H1 (cell line): ENCODE data around the gene LPCAT3. TPM values are rescaled to one million over a fixed set of nuclear protein-coding genes. Genes with fewer than 3 reads are reported as not detected.

Experiments used
- CTCF ChIA-PET: fragments of 300-600 bp; sonication (Branson Sonifier 250); formaldehyde crosslinking; loops from one replicate; lab custom pipeline; 2021; ENCODE audit not compliant: partially characterized antibody; lab: Charles Lee
- POLR2A ChIA-PET: fragments of 300-600 bp; sonication (Branson Sonifier 250); formaldehyde crosslinking; loops from one replicate; lab custom pipeline; 2021; ENCODE audit warnings: inconsistent platforms; ENCODE audit not compliant: partially characterized antibody; lab: Charles Lee
- DNase-seq, 2 experiments: peaks; one replicate each; pipeline versions ENCODE4 v3.0.0 to v3.0.0-alpha.2; 2010 to 2022; ENCODE audit warnings: low spot score in 2 of 2, low read depth in 1 of 2, mixed read lengths in 1 of 2
- FAIRE-seq: peaks from 2 replicates; lab custom pipeline; 2011; peaks lifted over from hg19 to GRCh38; lab: Jason Lieb, UNC
- H2AFZ ChIP-seq: 2 replicates; pipeline ENCODE4 v1.8.1; 2012; ENCODE audit warnings: low read length, inconsistent platforms
- H2AK5ac ChIP-seq: 2 replicates; pipeline ENCODE4 v1.6.1; 2013; ENCODE audit warnings: low read depth, low read length
- H2BK120ac ChIP-seq: replicated peaks from 2 replicates; pipeline ENCODE3; 2013; ENCODE audit warnings: low read depth, low read length, inconsistent platforms
- H2BK12ac ChIP-seq: 2 replicates; pipeline ENCODE4 v1.6.1; 2013; ENCODE audit warnings: low read depth, low read length
- H2BK15ac ChIP-seq: 2 replicates; pipeline ENCODE4 v1.6.1; 2013; ENCODE audit warnings: low read length
- H2BK20ac ChIP-seq: 2 replicates; pipeline ENCODE4 v1.6.1; 2013; ENCODE audit warnings: low read length
- H2BK5ac ChIP-seq: 2 replicates; pipeline ENCODE4 v1.6.1; 2013; ENCODE audit warnings: low read depth, low read length
- H3K14ac ChIP-seq: 2 replicates; pipeline ENCODE4 v1.6.1; 2013; ENCODE audit warnings: inconsistent platforms; ENCODE audit not compliant: insufficient read length
- H3K18ac ChIP-seq: 2 replicates; pipeline ENCODE4 v1.6.1; 2013; ENCODE audit warnings: low read length; ENCODE audit errors: extremely low read depth
- H3K23ac ChIP-seq: 2 replicates; pipeline ENCODE4 v1.6.1; 2013; ENCODE audit warnings: inconsistent platforms; ENCODE audit not compliant: insufficient read length
- H3K23me2 ChIP-seq: 2 replicates; pipeline ENCODE4 v1.6.1; 2013; ENCODE audit warnings: low read depth, low read length
- H3K27ac ChIP-seq: 2 replicates; pipeline ENCODE4 v1.6.1; 2011; ENCODE audit warnings: low read depth, low read length, inconsistent platforms
- H3K27me3 ChIP-seq, 4 experiments: replicated peaks in 1 of 4; 1 replicate in 1 of 4; 2 replicates in 3 of 4; pipeline versions ENCODE4 v1.6.1 to v1.8.1; 2011 to 2013; ENCODE audit warnings: low read length in 3 of 4, mild to moderate bottlenecking in 3 of 4, inconsistent platforms in 2 of 4, mixed read lengths in 2 of 4, moderate library complexity in 1 of 4; ENCODE audit not compliant: control insufficient read depth in 3 of 4, insufficient read depth in 3 of 4; ENCODE audit errors: extremely low read depth in 1 of 4
- H3K36me3 ChIP-seq, 4 experiments: 2 replicates each; pipeline versions ENCODE4 v1.6.1 to v1.8.1; 2011 to 2013; ENCODE audit warnings: mild to moderate bottlenecking in 4 of 4, low read length in 3 of 4, moderate library complexity in 2 of 4, control low read depth in 1 of 4, inconsistent platforms in 1 of 4; ENCODE audit not compliant: insufficient read depth in 4 of 4, control insufficient read depth in 2 of 4
- H3K4ac ChIP-seq: replicated peaks from 2 replicates; pipeline ENCODE3; 2013; ENCODE audit warnings: low read length, low read depth, mixed read lengths, inconsistent platforms; ENCODE audit not compliant: insufficient read length
- H3K4me1 ChIP-seq, 4 experiments: replicated peaks in 1 of 4; 1 replicate in 1 of 4; 2 replicates in 3 of 4; pipeline versions ENCODE4 v1.6.1 to v1.8.1; 2011 to 2013; ENCODE audit warnings: low read length in 3 of 4, inconsistent platforms in 2 of 4, mixed read lengths in 1 of 4; ENCODE audit not compliant: insufficient read depth in 4 of 4, control insufficient read depth in 3 of 4
- H3K4me2 ChIP-seq, 2 experiments: 2 replicates each; pipeline versions ENCODE4 v1.6.1 to v1.8.1; 2011 to 2013; ENCODE audit warnings: low read depth in 2 of 2, low read length in 2 of 2, control low read depth in 1 of 2, inconsistent platforms in 1 of 2, mild to moderate bottlenecking in 1 of 2; ENCODE audit not compliant: insufficient read depth in 1 of 2
- H3K4me3 ChIP-seq, 4 experiments: fragments of 200-600, 300-600 bp in 1 of 4; sonication (generic), shearing (Covaris generic), sonication (Bioruptor Twin) in 1 of 4; 2 replicates each; pipeline versions ENCODE4 v1.5.1 to v1.8.1; 2011 to 2016; ENCODE audit warnings: low read length in 4 of 4, low read depth in 3 of 4, control low read depth in 2 of 4, inconsistent platforms in 2 of 4, mild to moderate bottlenecking in 2 of 4, mixed read lengths in 1 of 4, moderate library complexity in 1 of 4; ENCODE audit not compliant: insufficient read depth in 2 of 4; ENCODE audit errors: extremely low read depth in 1 of 4
- H3K56ac ChIP-seq: replicated peaks from 2 replicates; pipeline ENCODE3; 2013; ENCODE audit warnings: low read depth, mild to moderate bottlenecking, mixed read lengths, low read length, inconsistent platforms; ENCODE audit not compliant: insufficient read length
- H3K79me1 ChIP-seq: 2 replicates; pipeline ENCODE4 v1.6.1; 2013; ENCODE audit warnings: low read depth, low read length, control low read depth
- H3K79me2 ChIP-seq, 2 experiments: 2 replicates each; pipeline versions ENCODE4 v1.6.1 to v1.8.1; 2012 to 2013; ENCODE audit warnings: low read length in 2 of 2, mild to moderate bottlenecking in 2 of 2, inconsistent platforms in 1 of 2; ENCODE audit not compliant: insufficient read depth in 2 of 2, control insufficient read depth in 1 of 2
- H3K9ac ChIP-seq, 4 experiments: replicated peaks in 1 of 4; 1 replicate in 1 of 4; 2 replicates in 3 of 4; pipeline versions ENCODE4 v1.6.1 to v1.8.1; 2011 to 2013; ENCODE audit warnings: low read depth in 3 of 4, low read length in 3 of 4, control low read depth in 2 of 4, mild to moderate bottlenecking in 2 of 4, moderate library complexity in 2 of 4, inconsistent platforms in 1 of 4; ENCODE audit errors: extremely low read depth in 1 of 4
- H3K9me3 ChIP-seq, 2 experiments: 2 replicates each; pipeline versions ENCODE4 v1.6.1 to v1.8.1; 2012 to 2013; ENCODE audit warnings: mild to moderate bottlenecking in 2 of 2, moderate library complexity in 2 of 2, control low read depth in 1 of 2, inconsistent platforms in 1 of 2, low read depth in 1 of 2, low read length in 1 of 2, mixed read lengths in 1 of 2; ENCODE audit not compliant: insufficient read depth in 2 of 2
- H4K20me1 ChIP-seq, 2 experiments: replicated peaks in 1 of 2; 2 replicates each; pipeline versions ENCODE3 to v1.8.1; 2011 to 2013; ENCODE audit warnings: inconsistent platforms in 2 of 2, low read length in 2 of 2, mild to moderate bottlenecking in 1 of 2; ENCODE audit not compliant: insufficient read depth in 2 of 2, control insufficient read depth in 1 of 2
- H4K5ac ChIP-seq: 2 replicates; pipeline ENCODE4 v1.6.1; 2013; ENCODE audit warnings: low read length, low read depth, mixed read lengths, inconsistent platforms; ENCODE audit not compliant: insufficient read length
- H4K8ac ChIP-seq: 2 replicates; pipeline ENCODE4 v1.8.0; 2013; ENCODE audit warnings: mild to moderate bottlenecking, moderate library complexity, low read length, inconsistent platforms; ENCODE audit not compliant: insufficient read depth; ENCODE audit errors: extremely low read depth
- H4K91ac ChIP-seq: replicated peaks from 2 replicates; pipeline ENCODE3; 2013; ENCODE audit warnings: low read length, mixed read lengths, inconsistent platforms; ENCODE audit not compliant: insufficient read length
- EGR1 ChIP-seq: IDR thresholded peaks from 2 replicates; pipeline ENCODE4 v1.6.1; 2011; ENCODE audit warnings: low read depth, low read length, borderline replicate concordance
- GTF2F1 ChIP-seq: IDR thresholded peaks from 2 replicates; pipeline ENCODE4 v1.6.1; 2012; ENCODE audit warnings: low read depth, low read length, improper control_type of control experiment, borderline replicate concordance
- HDAC2 ChIP-seq, 2 experiments: fragments of 300-600 bp in 1 of 2; sonication (generic) in 1 of 2; IDR thresholded peaks; 2 replicates each; pipeline ENCODE4 v1.6.1; 2011 to 2012; ENCODE audit warnings: low read depth in 2 of 2, low read length in 2 of 2, mild to moderate bottlenecking in 2 of 2, moderate library complexity in 2 of 2, borderline replicate concordance in 1 of 2, inconsistent platforms in 1 of 2
- NANOG ChIP-seq: IDR thresholded peaks from 2 replicates; pipeline ENCODE4 v1.6.1; 2011; ENCODE audit warnings: low read length, low read depth, mild to moderate bottlenecking, inconsistent platforms; ENCODE audit not compliant: insufficient read depth, poor library complexity, severe bottlenecking
- SP2 ChIP-seq: IDR thresholded peaks from 2 replicates; pipeline ENCODE4 v1.6.1; 2012; ENCODE audit warnings: mild to moderate bottlenecking, low read length, inconsistent platforms
- TAF7 ChIP-seq: optimal IDR thresholded peaks from 2 replicates; pipeline ENCODE3; 2011; ENCODE audit warnings: low read depth, mild to moderate bottlenecking, inconsistent platforms, low read length, moderate library complexity, borderline replicate concordance
- ZNF274 ChIP-seq: IDR thresholded peaks from 2 replicates; pipeline ENCODE4 v1.7.0; 2012; ENCODE audit warnings: low read length, borderline replicate concordance; ENCODE audit errors: extremely low read depth
- WGBS, 2 experiments: shearing (Covaris generic) in 1 of 2; methylation state at CpG; one replicate each; pipeline versions ENCODE4 v1.1.6 to v1.1.7; 2013 to 2015; ENCODE audit warnings: low lambda C conversion rate in 2 of 2, mixed read lengths in 2 of 2, inconsistent platforms in 1 of 2, low coverage in 1 of 2, missing lambda C conversion rate in 1 of 2; ENCODE audit not compliant: insufficient replicate concordance in 2 of 2, insufficient coverage in 1 of 2, insufficient read length in 1 of 2; ENCODE audit errors: extremely low coverage in 1 of 2, missing lambda C conversion rate in 1 of 2; 5-methylcytosine and 5-hydroxymethylcytosine counted together
- polyA plus RNA-seq, 7 experiments: library from polyadenylated mRNA; depleted of rRNA in 3 of 7; stranded (reverse) in 5 of 7; unstranded in 2 of 7; fragments of >200 nt in 5 of 7; fragments of 200-250 nt in 2 of 7; gene quantifications; 1 replicate in 5 of 7; 2 replicates in 1 of 7; 4 replicates in 1 of 7; pipeline versions ENCODE4 v1.2.1 to v1.2.3, GENCODE V29; 2011 to 2013; ENCODE audit warnings: missing spikeins in 2 of 7, mixed read lengths in 2 of 7
- total RNA-seq: library from RNA; stranded (reverse); fragmentation: NEBNext Ultra II Directional; extraction: Animal tissue kit (Norgen Biotek cat#: 25700); gene quantifications from 2 replicates; pipeline ENCODE4 v1.2.1, GENCODE V29; 2021
- TF ChIP-seq, protein P1 (sequence below): IDR thresholded peaks from 2 replicates; pipeline ENCODE4 v1.6.1; 2012; ENCODE audit warnings: inconsistent platforms

Gene LPCAT3
- total and polyA plus RNA-seq, 2 of the 8 experiments (the other 6 are each of a cell fraction or from before 2014, with no cell fraction given) = 55.8 to 70.4 TPM

DNA sequence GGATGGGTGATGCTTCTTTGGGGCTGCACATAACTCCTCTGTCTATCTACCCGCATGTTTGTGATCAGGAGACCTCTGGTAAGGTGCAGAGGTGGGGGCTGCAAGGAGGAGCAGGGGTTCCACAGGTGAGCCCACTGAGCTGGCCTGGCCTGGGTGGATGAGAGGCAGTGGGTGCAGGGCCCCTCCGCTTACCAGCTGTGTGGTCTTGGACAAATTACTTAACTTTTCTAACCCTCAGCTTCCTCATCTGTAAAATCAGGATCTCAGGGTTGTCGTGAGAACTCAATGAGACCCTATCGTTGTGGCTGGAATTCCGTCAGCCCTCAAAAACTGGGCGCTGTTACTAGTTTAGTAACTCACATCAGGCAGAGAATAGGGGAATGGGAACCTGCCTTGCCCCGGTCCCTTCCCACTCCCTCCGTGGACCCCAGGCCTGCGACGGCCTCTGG is 59.6 kb downstream of the LPCAT3 start:
- no peaks in the 10 kb centered on the region for H3K36me3 ChIP-seq
- H3K23ac ChIP-seq = no peak overlapping the region
- no peak overlapping the region for H2BK20ac ChIP-seq
- FAIRE-seq (no peak), DNase-seq (no peak)
- peaks cover 0 to 5% of the 10 kb centered on the region in 2 experiments; a peak in 1 of 4 replicates for H3K79me2 ChIP-seq
- WGBS, 2 experiments = 87% methylated on average over 10 of the region's 10 CpGs; no CpG with 5 or more reads in 1 of the 2 experiments
- no peak overlapping the region for H2BK15ac ChIP-seq
- no peak overlapping the region for H3K27ac ChIP-seq
- no peak overlapping the region for H3K4me3 ChIP-seq
- no peak overlapping the region for H4K8ac ChIP-seq
- H3K4me1 ChIP-seq = peaks cover 3 to 25% (median 19%) of the 10 kb centered on the region in 4 experiments
- TF ChIP-seq, protein P1, sequence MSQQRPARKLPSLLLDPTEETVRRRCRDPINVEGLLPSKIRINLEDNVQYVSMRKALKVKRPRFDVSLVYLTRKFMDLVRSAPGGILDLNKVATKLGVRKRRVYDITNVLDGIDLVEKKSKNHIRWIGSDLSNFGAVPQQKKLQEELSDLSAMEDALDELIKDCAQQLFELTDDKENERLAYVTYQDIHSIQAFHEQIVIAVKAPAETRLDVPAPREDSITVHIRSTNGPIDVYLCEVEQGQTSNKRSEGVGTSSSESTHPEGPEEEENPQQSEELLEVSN = no peak
- TF ChIP-seq HDAC2 (IDR thresholded peaks at IDR 0.05; ENCODE audit: borderline replicate concordance in 1 of 2, low read depth in 2 of 2, low read length in 2 of 2) (no peak), EGR1 (no peak), SP2 (no peak), ZNF274 (no peak), GTF2F1 (no peak), NANOG (no peak), TAF7 (no peak)
- H2BK12ac ChIP-seq = no peak overlapping the region
- H3K9ac ChIP-seq = no peak overlapping the region
- ChIA-PET CTCF (interaction anchor here (0.7 to 12.2 kb wide), 6 partner anchors 10 to 151 kb away, joined by 3 to 277 read pairs (median 4); partner anchors contain the start of genes C12orf57 and RNU7-1), POLR2A (interaction anchor here (0.9 to 44.0 kb wide), 4 partner anchors 10 to 150 kb away, joined by 5 to 1596 read pairs (median 842); partner anchors contain the start of genes ATN1, C12orf57, EMG1 and PHB2)
- H2AFZ ChIP-seq = no peak overlapping the region
- no peaks in the 10 kb centered on the region for H3K27me3 ChIP-seq
- H2BK120ac ChIP-seq = no peak overlapping the region
- no peak overlapping the region for H2BK5ac ChIP-seq
- no peaks in the 10 kb centered on the region for H4K20me1 ChIP-seq
- H3K23me2 ChIP-seq = peaks cover 11% of the 10 kb centered on the region; the same call in 1 of the 2 replicates
- no peak overlapping the region for H3K4me2 ChIP-seq
- H2AK5ac ChIP-seq = no peak overlapping the region
- H3K9me3 ChIP-seq = no peaks in the 10 kb centered on the region
- no peaks in the 10 kb centered on the region for H3K79me1 ChIP-seq
- no peak overlapping the region for H3K18ac ChIP-seq
- H3K14ac ChIP-seq = no peak overlapping the region
- H4K91ac ChIP-seq = peak overlapping the region; percentile 15
- no peak overlapping the region for H3K56ac ChIP-seq
- H4K5ac ChIP-seq = no peak overlapping the region
- H3K4ac ChIP-seq = no peak overlapping the region
